Mesendoderm (in vitro differentiated cells): Measurements from ENCODE around the gene CCDC148.
"Not testable (repeated sequence)": the region's sequence is repeated elsewhere in the genome, so short reads cannot be mapped to it uniquely, and the experiment has no call there.

Source experiments
- DNase-seq: peaks from one replicate; pipeline ENCODE4 v3.0.0; 2013
- H2AK5ac ChIP-seq: 2 replicates; pipeline ENCODE4 v1.6.1; 2013; ENCODE audit warnings: low read length, inconsistent platforms
- H2BK120ac ChIP-seq: 2 replicates; pipeline ENCODE4 v1.6.1; 2013; ENCODE audit warnings: low read depth, mild to moderate bottlenecking, low read length, moderate library complexity, mixed read lengths
- H2BK15ac ChIP-seq: replicated peaks from 2 replicates; pipeline ENCODE4 v1.6.1; 2013; ENCODE audit warnings: low read depth, mild to moderate bottlenecking, moderate library complexity
- H2BK5ac ChIP-seq: 2 replicates; pipeline ENCODE4 v1.6.1; 2013; ENCODE audit warnings: low read length, inconsistent platforms
- H3K18ac ChIP-seq: 2 replicates; pipeline ENCODE4 v1.6.1; 2013; ENCODE audit warnings: mild to moderate bottlenecking, low read length, mixed read lengths
- H3K23ac ChIP-seq: one replicate; pipeline ENCODE4 v1.6.1; 2013; ENCODE audit warnings: low read length
- H3K27ac ChIP-seq: 2 replicates; pipeline ENCODE4 v1.5.1; 2013; ENCODE audit warnings: low read depth, mild to moderate bottlenecking, inconsistent platforms, low read length, moderate library complexity
- H3K27me3 ChIP-seq: 2 replicates; pipeline ENCODE4 v1.6.1; 2013; ENCODE audit warnings: low read length, control low read depth, mild to moderate bottlenecking, inconsistent platforms; ENCODE audit not compliant: insufficient read depth, poor library complexity
- H3K36me3 ChIP-seq: 2 replicates; pipeline ENCODE4 v1.6.1; 2013; ENCODE audit warnings: low read length, inconsistent platforms; ENCODE audit not compliant: control insufficient read depth, insufficient read depth
- H3K4ac ChIP-seq: one replicate; pipeline ENCODE4 v1.6.1; 2013; ENCODE audit warnings: low read depth, mild to moderate bottlenecking, low read length, moderate library complexity
- H3K4me1 ChIP-seq: 2 replicates; pipeline ENCODE4 v1.6.1; 2013; ENCODE audit warnings: low read depth, low read length, inconsistent platforms; ENCODE audit not compliant: control insufficient read depth
- H3K4me2 ChIP-seq: 2 replicates; pipeline ENCODE4 v1.6.1; 2013; ENCODE audit warnings: low read length
- H3K4me3 ChIP-seq: 2 replicates; pipeline ENCODE4 v1.5.1; 2013; ENCODE audit warnings: mild to moderate bottlenecking, low read length
- H3K56ac ChIP-seq: one replicate; pipeline ENCODE4 v1.6.1; 2013; ENCODE audit warnings: low read length
- H3K79me1 ChIP-seq: 2 replicates; pipeline ENCODE4 v1.6.1; 2013; ENCODE audit warnings: low read length, inconsistent platforms
- H3K79me2 ChIP-seq: 2 replicates; pipeline ENCODE4 v1.6.1; 2013; ENCODE audit warnings: mild to moderate bottlenecking, low read length; ENCODE audit not compliant: control insufficient read depth, insufficient read depth
- H3K9ac ChIP-seq: 2 replicates; pipeline ENCODE4 v1.6.1; 2013; ENCODE audit warnings: low read length, inconsistent platforms
- H4K5ac ChIP-seq: one replicate; pipeline ENCODE4 v1.6.1; 2013; ENCODE audit warnings: low read length
- H4K8ac ChIP-seq: one replicate; pipeline ENCODE4 v1.6.1; 2013; ENCODE audit warnings: low read depth, mild to moderate bottlenecking, control low read depth, low read length, moderate library complexity
- WGBS: extraction: QIAGEN DNeasy Blood & Tissue Kit; methylation state at CpG from one replicate; pipeline ENCODE4 v1.1.7; 2013; ENCODE audit warnings: low lambda C conversion rate, missing lambda C conversion rate; ENCODE audit not compliant: insufficient coverage; ENCODE audit errors: extremely low coverage; 5-methylcytosine and 5-hydroxymethylcytosine counted together

The CCDC148 gene

DNA sequence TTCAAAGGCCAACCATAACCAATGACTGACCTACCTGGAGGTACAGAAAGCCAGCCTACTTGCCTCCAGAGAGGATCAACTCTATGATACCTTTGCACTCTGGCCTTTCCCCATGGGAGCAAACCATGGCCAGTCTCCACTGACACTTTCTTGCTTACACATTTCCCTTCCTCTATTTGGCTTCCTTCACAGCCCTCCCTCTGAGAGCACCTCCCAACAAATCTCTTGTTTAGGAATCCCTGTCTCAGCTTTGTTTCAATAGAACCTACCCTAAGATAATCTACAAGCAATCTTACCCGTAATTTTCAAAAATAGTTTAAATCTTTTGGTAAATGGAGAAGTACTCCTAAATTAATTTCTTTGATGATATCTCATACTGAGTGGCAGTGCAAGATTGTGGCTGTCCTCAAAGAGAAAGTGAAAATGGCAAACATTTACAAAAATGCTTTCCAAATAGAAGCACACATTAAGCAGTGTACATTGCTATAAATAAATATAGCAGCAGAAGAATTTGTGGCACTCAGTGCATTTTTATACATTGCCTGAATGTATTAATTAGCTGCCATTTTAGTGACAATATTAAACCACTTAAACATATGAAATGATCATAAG lies 140.6 kb downstream of the CCDC148 start:
- no peak overlapping the region for H2BK120ac ChIP-seq
- no peaks in the 10 kb centered on the region for H3K79me2 ChIP-seq
- no peak overlapping the region for H3K27ac ChIP-seq
- WGBS = no CpG with 5 or more reads among the region's 1 CpG
- H2AK5ac ChIP-seq = no peak overlapping the region
- no peak for DNase-seq
- H4K8ac ChIP-seq = no peak overlapping the region
- H3K4me2 ChIP-seq = no peak overlapping the region
- H3K4me3 ChIP-seq = no peak overlapping the region
- no peaks in the 10 kb centered on the region for H3K36me3 ChIP-seq
- H3K23ac ChIP-seq = no peak overlapping the region
- no peak overlapping the region for H3K56ac ChIP-seq
- no peak overlapping the region for H2BK15ac ChIP-seq
- no peaks in the 10 kb centered on the region for H3K79me1 ChIP-seq
- H2BK5ac ChIP-seq = no peak overlapping the region
- no peak overlapping the region for H4K5ac ChIP-seq
- no peaks in the 10 kb centered on the region for H3K4me1 ChIP-seq
- H3K4ac ChIP-seq = no peak overlapping the region
- H3K18ac ChIP-seq = no peak overlapping the region
- no peak overlapping the region for H3K9ac ChIP-seq
- H3K27me3 ChIP-seq = no peaks in the 10 kb centered on the region

- H2AK5ac ChIP-seq = no peak overlapping the region
- H3K4ac ChIP-seq = no peak overlapping the region
- H2BK5ac ChIP-seq = no peak overlapping the region
- no CpG with 5 or more reads among the region's 1 CpG for WGBS
- no peak overlapping the region for H3K56ac ChIP-seq
- H3K23ac ChIP-seq = no peak overlapping the region
- no peak overlapping the region for H3K9ac ChIP-seq
- H3K27me3 ChIP-seq = no peaks in the 10 kb centered on the region
- H4K8ac ChIP-seq = no peak overlapping the region
- H2BK15ac ChIP-seq = no peak overlapping the region
- H3K4me2 ChIP-seq = no peak overlapping the region
- H3K4me3 ChIP-seq = no peak overlapping the region
- no peaks in the 10 kb centered on the region for H3K79me2 ChIP-seq
- no peaks in the 10 kb centered on the region for H3K79me1 ChIP-seq
- no peak overlapping the region for H3K27ac ChIP-seq
- H2BK120ac ChIP-seq = no peak overlapping the region
- DNase-seq = no peak
- no peak overlapping the region for H4K5ac ChIP-seq
- no peak overlapping the region for H3K18ac ChIP-seq
- H3K4me1 ChIP-seq = no peaks in the 10 kb centered on the region
- no peaks in the 10 kb centered on the region for H3K36me3 ChIP-seq
These were observed 141.6 kb downstream of the CCDC148 start for GRCh38 chr2:158315000-158315399.

DNA sequence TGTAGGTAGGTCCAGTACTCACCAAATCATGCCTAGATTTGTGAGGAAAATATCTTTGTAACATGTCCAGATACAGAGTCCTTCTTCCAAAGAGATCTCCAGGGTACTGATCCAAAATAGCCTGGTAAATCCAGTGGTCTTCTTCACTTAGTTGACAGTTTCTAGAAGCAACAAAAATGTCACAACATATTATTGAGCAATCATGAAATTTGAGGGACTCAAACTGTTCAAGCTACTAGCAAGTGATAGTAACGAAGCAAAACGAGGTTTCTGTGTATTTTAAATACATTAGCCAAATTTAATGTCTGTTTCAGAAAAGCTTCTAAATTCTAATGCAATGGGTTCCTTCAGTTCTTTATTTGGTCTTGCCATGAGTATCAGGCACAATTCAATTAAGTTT lies 142.8 kb downstream of the CCDC148 start:
- H3K23ac ChIP-seq = no peak overlapping the region
- no peak overlapping the region for H3K27ac ChIP-seq
- H3K79me1 ChIP-seq = no peaks in the 10 kb centered on the region
- no peaks in the 10 kb centered on the region for H3K79me2 ChIP-seq
- DNase-seq = no peak
- H3K9ac ChIP-seq = no peak overlapping the region
- no peak overlapping the region for H3K4me3 ChIP-seq
- H3K4me1 ChIP-seq = no peaks in the 10 kb centered on the region
- no peak overlapping the region for H2BK120ac ChIP-seq
- no peak overlapping the region for H2BK15ac ChIP-seq
- H3K27me3 ChIP-seq = no peaks in the 10 kb centered on the region
- no CpG with 5 or more reads among the region's 2 CpGs for WGBS
- no peaks in the 10 kb centered on the region for H3K36me3 ChIP-seq
- no peak overlapping the region for H4K5ac ChIP-seq
- H2BK5ac ChIP-seq = no peak overlapping the region
- no peak overlapping the region for H4K8ac ChIP-seq
- no peak overlapping the region for H3K4ac ChIP-seq
- H3K18ac ChIP-seq = no peak overlapping the region
- H3K4me2 ChIP-seq = no peak overlapping the region
- H2AK5ac ChIP-seq = no peak overlapping the region
- H3K56ac ChIP-seq = no peak overlapping the region

- Histone ChIP-seq H3K4me1 (no peaks in the 10 kb centered on the region), H3K23ac (no peak overlapping the region), H3K56ac (no peak overlapping the region), H3K4me2 (no peak overlapping the region), H3K4me3 (no peak overlapping the region), H3K36me3 (no peaks in the 10 kb centered on the region), H2BK5ac (no peak overlapping the region), H4K5ac (no peak overlapping the region), H3K27ac (no peak overlapping the region), H2BK15ac (no peak overlapping the region), H2BK120ac (no peak overlapping the region), H3K4ac (no peak overlapping the region), H3K27me3 (no peaks in the 10 kb centered on the region), H4K8ac (no peak overlapping the region), H3K79me1 (no peaks in the 10 kb centered on the region), H3K79me2 (no peaks in the 10 kb centered on the region), H2AK5ac (no peak overlapping the region), H3K18ac (no peak overlapping the region), H3K9ac (no peak overlapping the region)
- 100% methylated on average over 1 of the region's 1 CpG for WGBS
- DNase-seq = no peak
These were observed 143.6 kb downstream of the CCDC148 start for GRCh38 chr2:158312981-158313380.

GRCh38 chr2:158310407-158310806 lies 146.1 kb downstream of the CCDC148 start:
- H3K56ac ChIP-seq, H3K9ac ChIP-seq, H2BK5ac ChIP-seq: not testable (repeated sequence)

DNA sequence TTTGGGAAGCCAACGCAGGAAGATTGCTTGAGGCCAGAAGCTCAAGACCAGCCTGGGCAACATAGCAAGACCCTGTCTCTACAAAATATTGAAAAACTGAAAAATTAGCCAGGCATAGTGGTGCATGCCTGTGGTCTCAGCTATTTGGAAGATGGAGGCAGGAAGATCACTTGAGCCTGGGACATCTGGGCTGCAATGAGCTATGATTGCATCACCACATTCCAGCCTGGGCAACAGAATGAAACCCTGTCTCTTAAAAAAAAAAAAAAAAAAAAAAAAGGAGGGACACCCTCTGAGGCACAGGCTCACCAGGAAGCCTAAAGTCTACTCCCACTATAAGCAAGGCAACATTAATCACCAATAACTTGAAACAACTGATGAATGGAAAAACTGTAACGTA lies 151.1 kb downstream of the CCDC148 start:
- no peak overlapping the region for H3K18ac ChIP-seq
- H2AK5ac ChIP-seq = no peak overlapping the region
- no peaks in the 10 kb centered on the region for H3K79me1 ChIP-seq
- H2BK120ac ChIP-seq = no peak overlapping the region
- H3K79me2 ChIP-seq = no peaks in the 10 kb centered on the region
- no peak overlapping the region for H2BK5ac ChIP-seq
- no peak overlapping the region for H3K9ac ChIP-seq
- no peak overlapping the region for H3K4me3 ChIP-seq
- no peak for DNase-seq
- H2BK15ac ChIP-seq = no peak overlapping the region
- H3K27me3 ChIP-seq = no peaks in the 10 kb centered on the region
- no peak overlapping the region for H3K4me2 ChIP-seq
- H3K27ac ChIP-seq = no peak overlapping the region
- H3K36me3 ChIP-seq = no peaks in the 10 kb centered on the region
- no peak overlapping the region for H4K8ac ChIP-seq
- H3K56ac ChIP-seq = no peak overlapping the region
- no peak overlapping the region for H3K23ac ChIP-seq
- no CpG with 5 or more reads among the region's 2 CpGs for WGBS
- no peak overlapping the region for H3K4ac ChIP-seq
- H3K4me1 ChIP-seq = no peaks in the 10 kb centered on the region
- no peak overlapping the region for H4K5ac ChIP-seq

More at GRCh38 chr2:158310407-158310806, 146.1 kb downstream of the CCDC148 start:
- H2BK15ac ChIP-seq, H3K4me2 ChIP-seq, H2AK5ac ChIP-seq, H3K79me1 ChIP-seq, H3K18ac ChIP-seq, H3K27me3 ChIP-seq, H2BK120ac ChIP-seq, H3K4ac ChIP-seq, H3K23ac ChIP-seq, H3K27ac ChIP-seq, DNase-seq, H3K4me3 ChIP-seq, H4K8ac ChIP-seq, H3K79me2 ChIP-seq, H3K4me1 ChIP-seq, H4K5ac ChIP-seq, H3K36me3 ChIP-seq: not testable (repeated sequence)
- WGBS = no CpG with 5 or more reads among the region's 27 CpGs
